Type B pancreatic cell (in vitro differentiated cells): ENCODE data around the gene CCDC117. TPM values are rescaled to one million over a fixed set of nuclear protein-coding genes. Genes with fewer than 3 reads are reported as not detected.

Experiments
- DNase-seq: peaks from one replicate; pipeline ENCODE4 v3.0.0; 2021; ENCODE audit warnings: mixed read lengths; ENCODE audit not compliant: unreplicated experiment; ENCODE audit errors: extremely low spot score
- H3K27ac Mint-ChIP-seq: 2 replicates; pipeline ENCODE4 v1.8.0; 2021; ENCODE audit warnings: mild to moderate bottlenecking, mixed read lengths
- H3K27me3 Mint-ChIP-seq: 2 replicates; pipeline ENCODE4 v1.8.0; 2021; ENCODE audit warnings: mixed read lengths
- H3K36me3 Mint-ChIP-seq: 2 replicates; pipeline ENCODE4 v1.8.0; 2021; ENCODE audit warnings: mixed read lengths
- H3K4me1 Mint-ChIP-seq: one replicate; pipeline ENCODE4 v1.8.0; 2021; ENCODE audit warnings: mixed read lengths; ENCODE audit not compliant: unreplicated experiment
- H3K4me3 Mint-ChIP-seq: 2 replicates; pipeline ENCODE4 v1.8.0; 2021; ENCODE audit warnings: mild to moderate bottlenecking, mixed read lengths
- H3K9me3 Mint-ChIP-seq: 2 replicates; pipeline ENCODE4 v1.8.0; 2021; ENCODE audit warnings: mixed read lengths
- CTCF ChIP-seq: fragments of 200-600 bp; sonication (generic); conservative IDR thresholded peaks from 2 replicates; pipeline ENCODE4 v1.5.0; 2021; ENCODE audit warnings: antibody characterized with exemption, mild to moderate bottlenecking
- long read RNA-seq: library from polyadenylated mRNA; unstranded; transcript quantifications from one replicate; pipeline ENCODE4 v2.0.0, GENCODE V29; 2020
- total RNA-seq: library from RNA; stranded (reverse); gene quantifications from 2 replicates; pipeline ENCODE4 v1.2.1, GENCODE V29; 2021; ENCODE audit warnings: low replicate concordance

Gene CCDC117
- total RNA-seq: 29.0 and 40.8 TPM in 2 replicates
- long read RNA-seq, partial matches to known transcripts: 0 of 13 reads
- long read RNA-seq, other reads (novel, unspliced or antisense): 12 of 13 reads

GRCh38 chr22:28772633-28773460, at the start of gene CCDC117:
Gene CCDC117, plus strand, starts transcription at chr22:28772695. Its CDS starts 155 bp downstream, at chr22:28772850.
- Mint-ChIP-seq H3K27ac (peak within 1 kb of the TSS; percentile 91), H3K9me3 (no peaks in the 10 kb centered on the region), H3K36me3 (peaks cover 13% of the 10 kb centered on the region), H3K4me3 (peak within 1 kb of the TSS; percentile 93), H3K27me3 (no peaks in the 10 kb centered on the region), H3K4me1 (peaks cover 15% of the 10 kb centered on the region)
- peak; percentile 57 for TF ChIP-seq CTCF
- DNase-seq: peak; percentile 95

GRCh38 chr22:28728002-28728401, 44.5 kb upstream of the CCDC117 start:
- no peak for TF ChIP-seq CTCF
- DNase-seq: no peak
- H3K27ac Mint-ChIP-seq: no peak overlapping the region
- H3K4me1 Mint-ChIP-seq: no peaks in the 10 kb centered on the region
- no peaks in the 10 kb centered on the region for H3K9me3 Mint-ChIP-seq
- no peaks in the 10 kb centered on the region for H3K27me3 Mint-ChIP-seq
- H3K36me3 Mint-ChIP-seq: peaks cover 16% of the 10 kb centered on the region
- no peak overlapping the region for H3K4me3 Mint-ChIP-seq

- peak overlapping the region; percentile 49 for H3K27ac Mint-ChIP-seq
- H3K9me3 Mint-ChIP-seq: no peaks in the 10 kb centered on the region
- H3K36me3 Mint-ChIP-seq: peaks cover 19% of the 10 kb centered on the region
- no peak for TF ChIP-seq CTCF
- no peaks in the 10 kb centered on the region for H3K27me3 Mint-ChIP-seq
- H3K4me3 Mint-ChIP-seq: no peak overlapping the region
- no peak for DNase-seq
- no peaks in the 10 kb centered on the region for H3K4me1 Mint-ChIP-seq
These were observed 43.7 kb upstream of the CCDC117 start for GRCh38 chr22:28728621-28729313.

- Mint-ChIP-seq H3K4me1 (no peaks in the 10 kb centered on the region), H3K9me3 (no peaks in the 10 kb centered on the region), H3K27me3 (no peaks in the 10 kb centered on the region), H3K36me3 (peaks cover 19% of the 10 kb centered on the region), H3K27ac (peak overlapping the region; percentile 74), H3K4me3 (no peak overlapping the region)
- no peak for DNase-seq
- TF ChIP-seq CTCF: no peak
These were observed 42.3 kb upstream of the CCDC117 start for GRCh38 chr22:28730179-28730578.

GRCh38 chr22:28734393-28734792, 38.1 kb upstream of the CCDC117 start:
- DNase-seq: no peak
- no peak overlapping the region for H3K27ac Mint-ChIP-seq
- no peak overlapping the region for H3K4me3 Mint-ChIP-seq
- H3K4me1 Mint-ChIP-seq: no peaks in the 10 kb centered on the region
- no peaks in the 10 kb centered on the region for H3K9me3 Mint-ChIP-seq
- H3K36me3 Mint-ChIP-seq: peaks cover 9% of the 10 kb centered on the region
- no peak for TF ChIP-seq CTCF
- H3K27me3 Mint-ChIP-seq: no peaks in the 10 kb centered on the region
